ENCODE measurements around the gene CRTC1. TPM values are rescaled to one million over a fixed set of nuclear protein-coding genes. Genes with fewer than 3 reads are reported as not detected.

CRTC1 gene
- total RNA-seq, 1 donor from 2014 or later, result 2.3 TPM

- Histone ChIP-seq H3K27me3 (ENCODE audit: control insufficient read depth, insufficient read depth, low read length) (peaks cover 6% of the 10 kb centered on the region), H3K4me3 (ENCODE audit: low read depth, low read length) (no peak overlapping the region), H3K36me3 (ENCODE audit: control insufficient read depth, insufficient read depth, low read length) (no peaks in the 10 kb centered on the region)
- no peak for TF ChIP-seq CTCF (IDR thresholded peaks at IDR 0.05; ENCODE audit: insufficient read depth, low read length, poor library complexity, severe bottlenecking)
- DNase-seq (ENCODE audit: low read depth), result no peak
Observed at GRCh38 chr19:18655173-18655844, 28.2 kb upstream of the CRTC1 start.

GRCh38 chr19:18656337-18657086 lies 27.0 kb upstream of the CRTC1 start:
- H3K27me3 ChIP-seq (ENCODE audit: control insufficient read depth, insufficient read depth, low read length), result peaks cover 6% of the 10 kb centered on the region
- no peak for TF ChIP-seq CTCF (IDR thresholded peaks at IDR 0.05; ENCODE audit: insufficient read depth, low read length, poor library complexity, severe bottlenecking)
- no peak overlapping the region for H3K4me3 ChIP-seq (ENCODE audit: low read depth, low read length)
- DNase-seq (ENCODE audit: low read depth), result no peak
- no peaks in the 10 kb centered on the region for H3K36me3 ChIP-seq (ENCODE audit: control insufficient read depth, insufficient read depth, low read length)

- Histone ChIP-seq H3K27me3 (ENCODE audit: control insufficient read depth, insufficient read depth, low read length) (peaks cover 6% of the 10 kb centered on the region), H3K36me3 (ENCODE audit: control insufficient read depth, insufficient read depth, low read length) (no peaks in the 10 kb centered on the region), H3K4me3 (ENCODE audit: low read depth, low read length) (no peak overlapping the region)
- peak; percentile 65 for DNase-seq (ENCODE audit: low read depth)
- no peak for TF ChIP-seq CTCF (IDR thresholded peaks at IDR 0.05; ENCODE audit: insufficient read depth, low read length, poor library complexity, severe bottlenecking)
Observed at GRCh38 chr19:18657590-18658365, 25.7 kb upstream of the CRTC1 start.

GRCh38 chr19:18658366-18658855 lies 25.1 kb upstream of the CRTC1 start:
- H3K27me3 ChIP-seq (ENCODE audit: control insufficient read depth, insufficient read depth, low read length), result peaks cover 6% of the 10 kb centered on the region
- no peak overlapping the region for H3K4me3 ChIP-seq (ENCODE audit: low read depth, low read length)
- H3K36me3 ChIP-seq (ENCODE audit: control insufficient read depth, insufficient read depth, low read length), result no peaks in the 10 kb centered on the region
- no peak for DNase-seq (ENCODE audit: low read depth)
- TF ChIP-seq CTCF (IDR thresholded peaks at IDR 0.05; ENCODE audit: insufficient read depth, low read length, poor library complexity, severe bottlenecking), result no peak

- Histone ChIP-seq H3K36me3 (ENCODE audit: control insufficient read depth, insufficient read depth, low read length) (no peaks in the 10 kb centered on the region), H3K4me3 (ENCODE audit: low read depth, low read length) (no peak overlapping the region), H3K27me3 (ENCODE audit: control insufficient read depth, insufficient read depth, low read length) (peaks cover 6% of the 10 kb centered on the region)
- no peak for TF ChIP-seq CTCF (IDR thresholded peaks at IDR 0.05; ENCODE audit: insufficient read depth, low read length, poor library complexity, severe bottlenecking)
- DNase-seq (ENCODE audit: low read depth), result no peak
Observed at GRCh38 chr19:18659281-18660050, 24.0 kb upstream of the CRTC1 start.

All from kidney epithelial cell (primary cell).